ENCODE results near the gene TCAP.

The TCAP gene

DNA sequence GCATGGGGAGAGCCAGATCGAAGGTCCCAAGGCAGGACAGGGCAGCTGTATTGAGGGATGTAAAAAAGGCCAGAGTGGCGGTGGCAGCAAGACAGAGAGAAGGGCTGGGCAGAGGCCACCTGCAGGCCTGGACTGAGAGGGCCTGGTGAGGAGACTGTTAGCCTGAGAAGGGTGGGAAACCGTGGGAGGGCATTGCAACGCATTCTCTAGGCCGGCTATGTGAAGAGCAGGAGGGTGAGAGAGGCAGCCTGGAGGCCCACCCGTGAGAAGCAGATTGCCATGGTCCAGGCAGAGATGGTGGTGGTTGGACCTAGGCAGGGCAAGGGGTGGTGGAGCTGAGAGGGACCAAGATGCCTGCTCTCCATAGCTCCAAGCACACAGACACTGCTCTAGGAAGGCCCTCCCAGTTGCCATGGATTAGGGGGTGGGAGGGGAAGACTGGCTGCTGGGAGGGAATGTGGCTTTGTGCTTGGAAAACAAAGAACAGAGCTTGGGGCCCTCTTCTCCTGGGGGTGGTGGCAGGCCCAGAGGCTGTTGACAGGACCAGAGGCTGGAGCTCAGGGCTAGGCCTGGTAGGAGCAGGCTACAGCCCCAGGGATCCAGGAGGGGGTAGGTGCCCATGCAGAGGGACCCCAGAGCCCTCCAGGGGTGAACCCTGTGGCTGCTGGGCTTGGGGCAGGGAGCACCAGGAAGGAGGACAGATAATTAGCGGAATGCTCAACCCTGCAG, 12.4 kb upstream of the TCAP start:
- no peak for FAIRE-seq

DNA sequence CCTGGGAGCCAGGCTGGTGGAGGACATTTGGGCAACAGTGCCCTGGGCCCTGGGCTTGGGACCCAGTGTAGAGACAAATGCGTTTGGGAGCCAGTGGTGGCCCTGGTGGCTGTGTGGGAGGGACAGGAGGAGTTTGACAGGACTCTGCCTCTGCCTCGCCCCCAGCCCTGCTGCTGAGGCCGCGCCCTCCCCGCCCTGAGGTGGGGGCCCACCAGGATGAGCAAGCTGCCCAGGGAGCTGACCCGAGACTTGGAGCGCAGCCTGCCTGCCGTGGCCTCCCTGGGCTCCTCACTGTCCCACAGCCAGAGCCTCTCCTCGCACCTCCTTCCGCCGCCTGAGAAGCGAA, 11.9 kb upstream of the TCAP start:
- FAIRE-seq = no peak

DNA sequence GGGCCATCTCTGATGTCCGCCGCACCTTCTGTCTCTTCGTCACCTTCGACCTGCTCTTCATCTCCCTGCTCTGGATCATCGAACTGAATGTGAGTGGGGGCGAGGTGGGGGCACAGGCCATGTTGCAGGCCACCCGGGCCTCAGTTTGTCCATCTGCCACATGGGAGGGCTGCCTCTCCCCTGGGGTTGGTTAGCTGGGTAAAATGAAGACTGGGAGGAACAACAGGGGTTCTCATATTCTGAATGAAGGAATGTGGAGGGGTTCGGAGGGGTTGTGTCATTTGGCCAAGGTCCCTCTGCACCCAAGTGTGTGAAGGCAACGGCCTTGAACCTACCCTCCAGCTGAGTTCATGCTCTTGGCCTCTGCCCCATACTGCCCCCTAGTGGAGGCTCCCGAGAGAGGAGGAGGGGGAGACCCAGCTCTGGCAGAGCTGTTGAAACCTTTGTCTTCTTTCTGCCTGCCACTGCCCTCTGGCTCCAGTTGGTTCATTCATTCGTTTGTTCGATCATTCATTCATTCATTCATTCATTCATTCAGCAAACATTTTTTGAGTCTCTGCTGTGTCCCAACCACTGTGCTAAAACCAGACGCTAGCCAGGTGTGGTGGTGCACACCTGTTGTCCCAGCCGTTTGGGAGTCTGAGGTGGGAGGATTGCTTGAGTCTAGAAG, 11.4 kb upstream of the TCAP start:
- FAIRE-seq = no peak

DNA sequence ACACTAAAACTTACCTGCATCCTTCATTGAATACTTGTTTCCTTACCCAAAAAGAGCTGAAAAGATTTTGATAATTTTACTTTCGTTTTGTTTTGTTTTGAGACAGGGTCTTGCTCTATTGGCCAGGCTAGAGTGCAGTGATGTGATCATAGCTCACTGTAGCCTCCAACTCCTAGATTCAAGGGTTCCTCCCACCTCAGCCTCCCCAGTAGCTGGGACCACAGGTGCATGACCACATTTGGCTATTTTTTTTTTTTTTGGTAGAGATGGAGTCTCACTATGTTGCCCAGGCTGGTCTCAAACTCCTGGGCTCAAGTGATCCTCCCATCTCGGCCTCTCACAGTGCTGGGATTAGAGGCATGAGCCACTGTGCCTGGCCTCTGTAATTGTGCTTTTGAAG, 10.0 kb upstream of the TCAP start:
- no peak for FAIRE-seq

DNA sequence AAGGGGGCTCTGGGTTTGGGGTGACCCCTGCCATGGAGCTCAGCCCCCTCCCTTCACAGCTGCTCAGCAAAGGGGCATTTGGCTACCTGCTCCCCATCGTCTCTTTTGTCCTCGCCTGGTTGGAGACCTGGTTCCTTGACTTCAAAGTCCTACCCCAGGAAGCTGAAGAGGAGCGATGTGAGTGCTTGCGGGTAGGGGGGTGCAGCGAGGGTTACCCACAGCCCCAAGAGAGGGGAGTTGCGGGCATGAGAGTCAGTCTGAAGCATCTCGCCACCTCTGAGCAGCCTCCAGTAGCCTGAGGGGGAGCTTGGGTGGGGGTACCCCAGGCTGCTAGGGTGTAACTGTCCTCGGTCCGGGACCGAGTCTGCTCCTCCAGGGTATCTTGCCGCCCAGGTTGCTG, 6.8 kb upstream of the TCAP start:
- no peak for FAIRE-seq

DNA sequence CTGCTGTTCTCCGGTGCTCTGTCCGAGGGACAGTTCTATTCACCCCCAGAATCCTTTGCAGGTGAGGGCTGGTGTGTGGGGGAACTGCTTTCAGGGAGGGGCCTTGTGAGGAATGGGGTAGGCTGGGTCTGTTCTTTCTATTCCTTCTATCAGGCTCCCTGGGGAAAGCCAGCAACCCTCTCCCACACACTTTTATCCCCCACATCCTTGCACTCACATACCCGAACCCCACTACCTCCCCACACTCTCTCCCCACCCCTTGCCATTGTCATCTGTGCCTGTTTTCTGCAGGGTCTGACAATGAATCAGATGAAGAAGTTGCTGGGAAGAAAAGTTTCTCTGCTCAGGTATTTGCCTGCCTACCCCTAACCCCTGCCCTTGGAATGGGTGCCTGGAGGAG, 6.4 kb upstream of the TCAP start:
- no peak for FAIRE-seq

DNA sequence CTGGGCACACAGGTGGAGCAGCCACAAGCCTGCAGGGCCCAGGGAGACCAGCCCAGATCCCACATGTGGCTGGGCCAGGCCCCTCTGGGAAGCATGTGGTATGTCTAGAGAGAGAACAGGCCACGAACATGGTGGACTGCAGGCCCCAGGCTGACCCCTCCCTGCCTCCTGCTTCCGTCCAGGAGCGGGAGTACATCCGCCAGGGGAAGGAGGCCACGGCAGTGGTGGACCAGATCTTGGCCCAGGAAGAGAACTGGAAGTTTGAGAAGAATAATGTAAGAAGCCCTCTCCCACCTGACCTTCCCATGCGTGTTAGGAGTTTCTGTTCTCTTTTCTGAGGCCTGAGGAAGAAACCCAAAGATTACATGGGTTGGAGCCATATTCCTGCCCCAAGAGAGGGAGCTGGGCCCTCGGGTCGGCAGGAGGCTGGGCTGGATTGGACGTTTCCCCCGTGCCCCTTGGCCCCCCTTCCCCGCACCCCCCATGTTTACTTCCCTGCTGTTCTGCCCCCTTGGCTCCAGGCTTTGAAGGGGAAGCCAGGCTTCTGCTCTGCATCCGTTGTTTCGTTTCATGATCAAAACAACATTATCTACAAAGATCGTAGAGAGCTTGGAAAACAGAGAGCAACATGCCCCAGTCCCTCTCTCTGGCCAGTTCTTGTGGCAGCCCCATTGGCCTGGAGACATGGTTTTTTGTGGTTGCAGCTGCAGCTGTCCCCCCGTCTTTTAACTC, 5.7 kb upstream of the TCAP start:
- no peak for FAIRE-seq

DNA sequence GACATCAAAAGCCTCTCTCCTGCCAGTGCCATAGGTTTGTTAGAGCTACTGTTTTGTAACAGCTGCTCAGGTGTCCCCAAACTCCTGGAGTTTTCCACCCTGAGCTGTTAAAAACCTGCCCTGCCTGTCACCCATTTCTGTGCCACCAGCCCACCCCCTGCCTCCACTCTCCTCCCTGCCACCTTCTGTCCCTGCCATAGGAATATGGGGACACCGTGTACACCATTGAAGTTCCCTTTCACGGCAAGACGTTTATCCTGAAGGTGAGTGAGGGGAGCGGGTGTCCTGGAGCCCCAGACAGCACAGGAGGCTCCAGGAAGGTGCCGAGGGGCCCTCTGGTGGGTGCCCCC, 5.2 kb upstream of the TCAP start:
- no peak for FAIRE-seq

DNA sequence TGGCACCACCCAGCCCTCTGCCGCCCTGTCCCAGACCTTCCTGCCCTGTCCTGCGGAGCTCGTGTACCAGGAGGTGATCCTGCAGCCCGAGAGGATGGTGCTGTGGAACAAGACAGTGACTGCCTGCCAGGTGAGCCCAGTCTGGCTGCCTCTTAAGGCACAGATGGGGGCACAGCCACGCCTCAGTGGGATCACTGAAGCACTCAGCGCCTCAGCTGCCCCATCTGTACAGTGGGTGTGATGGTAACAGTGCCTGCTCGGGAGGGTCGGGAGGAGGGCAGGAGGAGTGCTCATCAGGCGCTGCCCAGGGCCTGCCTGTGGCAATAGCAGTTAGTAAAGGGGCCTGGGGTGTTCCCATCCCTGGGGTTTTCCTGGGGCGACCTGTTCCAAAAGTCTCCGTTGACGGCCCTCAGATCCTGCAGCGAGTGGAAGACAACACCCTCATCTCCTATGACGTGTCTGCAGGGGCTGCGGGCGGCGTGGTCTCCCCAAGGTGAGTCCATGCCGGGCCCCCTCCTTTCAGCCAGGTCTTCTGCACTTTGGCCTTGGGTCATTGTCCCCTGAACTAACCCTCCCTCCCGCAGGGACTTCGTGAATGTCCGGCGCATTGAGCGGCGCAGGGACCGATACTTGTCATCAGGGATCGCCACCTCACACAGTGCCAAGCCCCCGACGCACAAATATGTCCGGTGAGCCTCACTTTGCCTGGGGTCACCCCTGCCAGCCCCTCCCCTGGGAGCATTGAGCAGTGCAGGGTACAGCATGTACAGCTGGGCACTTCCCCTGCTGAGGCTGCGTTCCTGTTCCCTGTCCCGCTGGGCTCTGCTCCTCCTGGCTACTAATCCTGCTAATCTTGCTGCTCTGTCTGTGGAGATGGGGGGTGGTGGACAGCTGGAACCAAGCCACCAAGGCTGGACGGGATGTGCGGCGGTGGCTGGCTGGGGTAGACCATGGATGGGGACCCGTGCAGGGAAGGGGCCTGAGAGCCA, 4.5 kb upstream of the TCAP start:
- FAIRE-seq = no peak

DNA sequence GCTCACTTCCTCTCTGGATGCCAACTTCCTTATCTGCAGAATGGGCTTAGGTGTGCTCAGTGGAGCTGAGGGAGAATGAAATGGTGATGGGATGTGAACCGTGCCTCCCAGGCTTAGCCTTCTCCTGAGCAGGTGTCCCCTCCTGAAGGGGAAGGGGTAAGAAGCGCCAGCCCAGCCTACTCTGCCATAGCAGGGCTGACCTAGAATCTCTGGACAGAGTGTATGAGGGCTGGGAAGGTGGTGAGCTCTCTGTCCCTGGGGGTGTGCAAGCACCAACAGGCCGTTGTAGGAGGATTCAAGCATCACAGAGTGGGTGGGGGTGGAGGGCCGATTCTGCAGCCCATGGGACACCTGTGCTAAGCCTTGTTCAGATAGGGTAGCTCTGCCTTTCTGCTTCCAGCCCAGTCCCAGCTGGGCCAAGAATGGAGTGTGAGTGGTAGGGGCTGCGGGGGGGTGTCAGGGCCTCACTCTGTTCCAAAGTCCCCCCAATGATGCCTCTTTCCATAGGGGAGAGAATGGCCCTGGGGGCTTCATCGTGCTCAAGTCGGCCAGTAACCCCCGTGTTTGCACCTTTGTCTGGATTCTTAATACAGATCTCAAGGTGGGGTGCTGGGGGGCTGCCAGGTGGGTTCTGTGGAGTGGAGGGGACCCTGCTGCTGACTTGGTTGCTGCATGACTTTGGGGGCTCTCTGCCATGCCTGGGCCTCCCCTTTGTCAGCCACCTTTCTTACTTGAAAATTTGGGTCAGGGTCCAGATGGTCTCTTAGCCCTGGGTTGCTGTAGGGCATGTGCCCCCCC, 3.2 kb upstream of the TCAP start:
- FAIRE-seq = no peak

DNA sequence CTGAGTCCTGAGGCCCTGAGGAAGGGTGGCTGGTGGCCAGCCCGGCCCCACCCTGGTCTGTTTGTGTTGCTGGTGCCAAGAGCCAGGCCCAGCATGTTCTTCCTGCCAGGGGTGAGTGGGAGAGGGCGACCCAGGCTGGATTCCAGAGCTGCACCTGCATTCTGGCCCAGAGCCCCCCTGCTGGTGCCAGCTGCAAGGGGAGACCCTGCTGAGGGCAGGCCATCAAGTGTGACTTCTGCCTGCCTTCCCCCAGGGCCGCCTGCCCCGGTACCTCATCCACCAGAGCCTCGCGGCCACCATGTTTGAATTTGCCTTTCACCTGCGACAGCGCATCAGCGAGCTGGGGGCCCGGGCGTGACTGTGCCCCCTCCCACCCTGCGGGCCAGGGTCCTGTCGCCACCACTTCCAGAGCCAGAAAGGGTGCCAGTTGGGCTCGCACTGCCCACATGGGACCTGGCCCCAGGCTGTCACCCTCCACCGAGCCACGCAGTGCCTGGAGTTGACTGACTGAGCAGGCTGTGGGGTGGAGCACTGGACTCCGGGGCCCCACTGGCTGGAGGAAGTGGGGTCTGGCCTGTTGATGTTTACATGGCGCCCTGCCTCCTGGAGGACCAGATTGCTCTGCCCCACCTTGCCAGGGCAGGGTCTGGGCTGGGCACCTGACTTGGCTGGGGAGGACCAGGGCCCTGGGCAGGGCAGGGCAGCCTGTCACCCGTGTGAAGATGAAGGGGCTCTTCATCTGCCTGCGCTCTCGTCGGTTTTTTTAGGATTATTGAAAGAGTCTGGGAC, 2.4 kb upstream of the TCAP start:
- no peak for FAIRE-seq

DNA sequence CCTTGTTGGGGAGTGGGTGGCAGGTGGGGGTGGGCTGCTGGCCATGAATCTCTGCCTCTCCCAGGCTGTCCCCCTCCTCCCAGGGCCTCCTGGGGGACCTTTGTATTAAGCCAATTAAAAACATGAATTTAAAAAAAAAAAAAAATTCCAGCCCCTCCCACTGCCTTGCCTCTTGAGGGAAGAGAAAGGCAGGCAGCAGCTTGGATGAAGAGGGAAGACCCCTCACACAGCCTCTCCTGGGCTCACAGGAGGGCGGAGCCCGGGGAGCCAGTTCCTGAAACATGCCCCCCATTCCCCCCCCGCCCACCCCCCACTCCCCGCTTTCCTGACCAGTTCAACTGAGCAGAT, 1.8 kb upstream of the TCAP start:
- FAIRE-seq = no peak

DNA sequence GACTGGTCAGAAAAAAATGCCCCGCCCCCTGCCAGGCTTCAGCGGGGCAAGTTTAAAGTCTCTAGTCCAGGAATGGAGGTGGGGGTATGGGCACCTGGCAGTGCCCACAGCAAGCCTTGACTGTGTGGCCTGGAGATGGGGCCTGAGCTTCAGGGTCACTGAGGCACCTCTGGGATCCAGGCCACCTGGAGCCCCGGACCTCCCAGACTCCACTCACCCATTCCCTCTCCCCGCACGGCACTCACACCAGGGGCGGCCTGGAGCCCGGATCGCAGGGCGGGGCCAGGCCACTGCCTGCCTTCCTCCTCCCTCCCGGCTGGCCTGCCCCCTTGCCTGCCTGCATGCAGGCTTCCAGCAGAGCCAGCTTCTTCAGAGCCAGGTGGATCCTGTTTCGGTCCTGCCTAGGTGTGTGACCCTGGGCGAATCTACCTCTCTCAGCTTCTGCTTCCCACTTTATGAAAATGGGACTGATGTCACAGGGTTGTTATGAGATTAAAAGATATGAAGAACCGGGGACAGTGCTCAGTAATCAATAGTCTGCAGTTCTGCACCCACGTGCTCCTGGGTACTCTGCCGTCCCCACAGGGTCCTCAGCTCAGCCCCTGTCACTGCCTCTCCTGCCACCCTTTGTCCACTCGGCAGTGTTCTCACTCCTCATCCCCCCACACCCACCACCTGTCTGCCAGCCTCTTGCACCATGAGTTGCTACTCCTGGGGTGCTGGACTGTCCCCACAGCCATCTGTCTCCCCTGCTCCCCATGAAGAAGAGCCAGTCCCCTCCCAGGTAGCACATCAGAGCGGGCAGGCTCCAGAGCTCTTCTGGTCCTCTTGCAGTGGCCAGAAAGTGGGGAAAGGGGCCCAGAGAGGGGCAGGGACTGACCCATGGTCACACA, 1.2 kb upstream of the TCAP start:
- no peak for FAIRE-seq

DNA sequence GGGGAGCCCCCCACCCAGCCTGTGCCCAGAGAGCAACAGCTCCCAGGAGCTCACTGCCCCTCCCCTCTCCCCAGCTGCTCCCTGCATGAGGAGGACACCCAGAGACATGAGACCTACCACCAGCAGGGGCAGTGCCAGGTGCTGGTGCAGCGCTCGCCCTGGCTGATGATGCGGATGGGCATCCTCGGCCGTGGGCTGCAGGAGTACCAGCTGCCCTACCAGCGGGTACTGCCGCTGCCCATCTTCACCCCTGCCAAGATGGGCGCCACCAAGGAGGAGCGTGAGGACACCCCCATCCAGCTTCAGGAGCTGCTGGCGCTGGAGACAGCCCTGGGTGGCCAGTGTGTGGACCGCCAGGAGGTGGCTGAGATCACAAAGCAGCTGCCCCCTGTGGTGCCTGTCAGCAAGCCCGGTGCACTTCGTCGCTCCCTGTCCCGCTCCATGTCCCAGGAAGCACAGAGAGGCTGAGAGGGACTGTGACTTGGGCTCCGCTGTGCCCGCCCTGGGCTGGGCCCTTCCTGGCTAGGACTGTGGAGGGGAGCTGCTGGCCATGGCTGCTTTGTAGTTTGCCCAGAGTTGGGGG, 584 bp downstream of the TCAP start:
- no peak for FAIRE-seq

DNA sequence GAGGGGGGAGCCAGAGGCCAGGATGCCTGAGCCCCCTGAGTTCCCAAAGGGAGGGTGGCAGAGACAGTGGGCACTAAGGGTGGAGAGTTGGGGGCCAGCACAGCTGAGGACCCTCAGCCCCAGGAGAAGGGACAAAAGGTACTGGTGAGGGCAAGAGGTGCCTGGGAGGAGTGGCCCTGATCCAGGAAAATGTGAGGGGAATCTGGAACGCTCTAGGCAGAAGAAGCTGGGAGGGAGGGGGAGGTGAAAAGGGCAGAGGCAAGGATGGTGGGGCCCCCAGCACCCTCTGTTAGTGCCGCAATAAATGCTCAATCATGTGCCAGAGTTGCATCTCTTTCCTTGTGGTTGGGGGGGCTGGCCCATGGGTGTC, 1.1 kb downstream of the TCAP start:
- no peak for FAIRE-seq

DNA sequence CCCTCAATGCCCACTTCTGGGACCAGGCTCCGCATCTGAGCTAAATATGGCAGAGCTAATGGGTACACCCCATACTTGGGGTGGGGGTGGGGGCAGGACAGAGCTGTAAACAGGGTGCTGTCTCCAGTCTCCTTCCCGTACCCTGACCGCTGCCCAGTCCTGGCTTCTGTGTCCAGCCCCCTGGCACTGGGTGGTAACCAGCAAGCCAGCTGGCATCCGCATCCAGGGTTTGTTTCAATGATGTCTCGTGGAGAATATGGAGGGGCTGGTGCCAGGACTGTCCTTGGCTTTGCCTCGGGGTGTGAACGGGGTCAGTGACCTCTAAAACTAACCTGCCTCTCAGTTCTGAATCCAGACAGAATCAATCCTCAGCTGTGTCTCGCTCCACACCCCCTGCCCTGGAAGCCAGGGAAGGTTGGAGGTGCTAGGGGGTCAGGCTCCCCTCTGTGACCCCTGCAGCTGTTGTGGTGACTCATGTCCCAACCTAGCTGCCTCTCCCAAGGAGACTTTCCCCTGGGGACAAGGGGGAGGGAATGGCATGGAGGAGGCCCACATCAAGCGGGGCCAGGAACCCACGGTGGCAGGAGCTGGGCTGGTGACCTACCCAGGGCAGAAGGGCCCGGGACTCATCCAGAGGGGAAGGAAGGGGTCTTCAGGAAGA, 1.6 kb downstream of the TCAP start:
- no peak for FAIRE-seq

DNA sequence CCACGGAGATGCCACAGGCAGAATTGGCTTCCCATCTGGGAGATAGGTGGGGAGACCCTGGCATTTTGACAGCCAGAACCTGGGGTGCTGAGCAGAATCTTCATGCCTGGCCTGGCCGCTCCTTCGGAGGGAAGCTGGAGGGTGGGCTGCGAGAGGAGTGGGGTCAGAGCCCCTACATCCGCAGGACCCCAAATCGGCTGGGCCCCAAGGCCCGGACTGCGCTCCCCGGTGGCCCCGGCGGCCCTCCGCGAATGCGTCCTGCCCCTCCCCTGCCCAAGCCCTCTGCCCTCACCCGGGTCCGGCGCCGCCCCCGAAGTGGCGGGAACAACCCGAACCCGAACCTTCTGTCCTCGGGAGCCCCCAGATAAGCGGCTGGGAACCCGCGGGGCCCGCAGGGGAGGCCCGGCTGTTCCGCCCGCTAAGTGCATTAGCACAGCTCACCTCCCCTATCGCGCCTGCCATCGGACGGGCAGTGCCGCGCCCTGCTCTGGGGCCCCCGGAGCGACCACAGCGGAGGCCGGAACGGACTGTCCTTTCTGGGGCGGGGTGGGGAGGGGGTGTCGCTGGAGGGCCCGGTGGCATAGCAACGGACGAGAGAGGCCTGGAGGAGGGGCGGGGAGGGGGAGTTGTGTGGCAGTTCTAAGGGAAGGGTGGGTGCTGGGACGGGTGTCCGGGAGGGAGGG, 2.3 kb downstream of the TCAP start:
- FAIRE-seq = no peak

DNA sequence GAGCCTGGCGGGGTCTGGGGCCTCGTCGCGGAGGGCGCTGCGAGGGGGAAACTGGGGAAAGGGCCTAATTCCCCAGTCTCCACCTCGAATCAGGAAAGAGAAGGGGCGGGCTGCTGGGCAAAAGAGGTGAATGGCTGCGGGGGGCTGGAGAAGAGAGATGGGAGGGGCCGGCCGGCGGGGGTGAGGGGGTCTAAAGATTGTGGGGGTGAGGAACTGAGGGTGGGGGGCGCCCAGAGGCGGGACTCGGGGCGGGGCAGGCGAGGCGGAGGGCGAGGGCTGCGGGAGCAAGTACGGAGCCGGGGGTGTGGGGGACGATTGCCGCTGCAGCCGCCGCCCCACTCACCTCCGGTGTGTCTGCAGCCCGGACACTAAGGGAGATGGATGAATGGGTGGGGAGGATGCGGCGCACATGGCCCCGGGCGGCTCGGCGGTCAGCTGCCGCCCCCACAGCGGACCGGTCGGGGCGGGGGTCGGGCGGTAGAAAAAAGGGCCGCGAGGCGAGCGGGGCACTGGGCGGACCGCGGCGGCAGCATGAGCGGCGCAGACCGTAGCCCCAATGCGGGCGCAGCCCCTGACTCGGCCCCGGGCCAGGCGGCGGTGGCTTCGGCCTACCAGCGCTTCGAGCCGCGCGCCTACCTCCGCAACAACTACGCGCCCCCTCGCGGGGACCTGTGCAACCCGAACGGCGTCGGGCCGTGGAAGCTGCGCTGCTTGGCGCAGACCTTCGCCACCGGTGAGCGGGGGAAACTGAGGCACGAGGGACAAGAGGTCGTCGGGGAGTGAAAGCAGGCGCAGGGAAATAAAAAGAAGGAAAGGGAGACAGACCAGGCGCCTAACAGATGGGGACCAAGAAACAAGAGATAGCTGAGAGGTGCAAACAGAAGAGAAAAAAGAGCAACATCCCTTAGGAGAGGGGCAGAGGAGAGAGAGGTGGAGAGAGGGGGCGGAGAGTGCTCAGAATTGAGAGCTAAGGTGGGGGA, 3.1 kb downstream of the TCAP start, which contains the start of gene PNMT:
Gene PNMT, plus strand, starts transcription at position 509 of the 980 bp plus-strand sequence. Its CDS starts 23 bp downstream, at position 532.
- no peak for FAIRE-seq

Data from TTC549 (cell line).